DOHH2 (cell line): ENCODE data around the gene ACOT12.

Experiments
- H3F3A ChIP-seq: fragments of 200-600 bp; sonication (generic), shearing (Covaris generic); 2 replicates; pipeline ENCODE4 v1.6.0; 2016; ENCODE audit warnings: antibody characterized with exemption, mild to moderate bottlenecking; ENCODE audit not compliant: control insufficient read depth, insufficient read depth
- H3K27ac ChIP-seq: fragments of 200-600 bp; sonication (generic); 2 replicates; pipeline ENCODE4 v1.5.1; 2014; ENCODE audit warnings: low read depth, mild to moderate bottlenecking, low read length, moderate library complexity
- H3K27me3 ChIP-seq: fragments of 200-600 bp; sonication (generic); 2 replicates; pipeline ENCODE4 v1.6.1; 2014; ENCODE audit warnings: mild to moderate bottlenecking, low read length, mixed read lengths; ENCODE audit not compliant: control insufficient read depth
- H3K36me3 ChIP-seq: fragments of 200-600 bp; sonication (generic); 2 replicates; pipeline ENCODE4 v1.6.1; 2014; ENCODE audit warnings: mild to moderate bottlenecking, low read length, moderate library complexity, mixed read lengths; ENCODE audit not compliant: control insufficient read depth
- H3K4me1 ChIP-seq: fragments of 200-600 bp; sonication (generic); 2 replicates; pipeline ENCODE4 v1.6.1; 2014; ENCODE audit warnings: mild to moderate bottlenecking, low read length, mixed read lengths; ENCODE audit not compliant: control insufficient read depth
- H3K4me2 ChIP-seq: fragments of 200-600 bp; sonication (generic); 2 replicates; pipeline ENCODE4 v1.6.0; 2014; ENCODE audit warnings: mild to moderate bottlenecking, low read length, moderate library complexity
- H3K4me3 ChIP-seq: fragments of 200-600 bp; sonication (generic); 2 replicates; pipeline ENCODE4 v1.5.1; 2014; ENCODE audit warnings: mild to moderate bottlenecking, low read length, mixed read lengths
- H3K79me2 ChIP-seq: fragments of 200-600 bp; sonication (generic); 2 replicates; pipeline ENCODE4 v1.6.1; 2014; ENCODE audit warnings: mild to moderate bottlenecking, low read length, mixed read lengths; ENCODE audit not compliant: control insufficient read depth
- H3K9me2 ChIP-seq: fragments of 200-600 bp; sonication (generic); replicated peaks from 2 replicates; pipeline ENCODE4 v1.6.1; 2014; ENCODE audit warnings: mild to moderate bottlenecking, low read length, mixed read lengths; ENCODE audit not compliant: control insufficient read depth
- H3K9me3 ChIP-seq: fragments of 200-600 bp; sonication (generic); 2 replicates; pipeline ENCODE4 v1.6.1; 2014; ENCODE audit warnings: antibody characterized with exemption, low read length, mixed read lengths; ENCODE audit not compliant: control insufficient read depth, insufficient read depth
- H4K20me1 ChIP-seq: fragments of 200-600 bp; sonication (generic); 2 replicates; pipeline ENCODE4 v1.6.0; 2014; ENCODE audit warnings: low read depth, mild to moderate bottlenecking, antibody characterized with exemption, low read length, moderate library complexity; ENCODE audit not compliant: control insufficient read depth, insufficient read depth
- EZH2phosphoT487 ChIP-seq: fragments of 200-600 bp; sonication (generic); IDR thresholded peaks from 2 replicates; pipeline ENCODE4 v1.6.1; 2017; ENCODE audit warnings: borderline replicate concordance, mild to moderate bottlenecking, antibody characterized with exemption, low read length, moderate library complexity, mixed read lengths
- TF ChIP-seq, protein P1 (sequence below): fragments of 200-600 bp; sonication (generic); IDR thresholded peaks from one replicate; pipeline ENCODE4 v1.5.1; 2014; ENCODE audit warnings: antibody characterized with exemption, mild to moderate bottlenecking, low read depth, low read length; ENCODE audit not compliant: poor library complexity, severe bottlenecking

Gene ACOT12

DNA sequence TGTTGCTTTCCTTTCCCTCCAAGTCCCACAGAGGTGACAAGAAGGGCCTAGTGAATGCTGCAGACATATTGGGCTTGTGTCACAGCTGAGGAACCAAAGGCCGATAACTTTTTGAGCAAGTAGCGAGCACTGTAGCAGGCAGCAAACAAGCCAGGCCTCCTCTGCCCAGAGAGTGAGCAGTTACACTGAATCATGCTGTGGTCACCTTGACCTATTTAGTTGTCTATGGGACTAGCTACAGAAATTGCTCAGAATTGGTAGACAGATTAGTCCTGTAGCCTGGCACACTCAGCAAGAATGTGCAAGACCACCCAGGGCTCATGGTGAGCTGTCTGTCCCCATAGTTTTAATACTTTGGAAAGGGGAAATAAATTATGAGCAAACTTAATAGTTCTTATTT, 67.4 kb downstream of the ACOT12 start:
- no peaks in the 10 kb centered on the region for H3K9me3 ChIP-seq
- H3K27ac ChIP-seq, result no peak overlapping the region
- no peaks in the 10 kb centered on the region for H4K20me1 ChIP-seq
- H3K9me2 ChIP-seq, result no peaks in the 10 kb centered on the region
- no peak for TF ChIP-seq EZH2phosphoT487
- TF ChIP-seq, protein P1, sequence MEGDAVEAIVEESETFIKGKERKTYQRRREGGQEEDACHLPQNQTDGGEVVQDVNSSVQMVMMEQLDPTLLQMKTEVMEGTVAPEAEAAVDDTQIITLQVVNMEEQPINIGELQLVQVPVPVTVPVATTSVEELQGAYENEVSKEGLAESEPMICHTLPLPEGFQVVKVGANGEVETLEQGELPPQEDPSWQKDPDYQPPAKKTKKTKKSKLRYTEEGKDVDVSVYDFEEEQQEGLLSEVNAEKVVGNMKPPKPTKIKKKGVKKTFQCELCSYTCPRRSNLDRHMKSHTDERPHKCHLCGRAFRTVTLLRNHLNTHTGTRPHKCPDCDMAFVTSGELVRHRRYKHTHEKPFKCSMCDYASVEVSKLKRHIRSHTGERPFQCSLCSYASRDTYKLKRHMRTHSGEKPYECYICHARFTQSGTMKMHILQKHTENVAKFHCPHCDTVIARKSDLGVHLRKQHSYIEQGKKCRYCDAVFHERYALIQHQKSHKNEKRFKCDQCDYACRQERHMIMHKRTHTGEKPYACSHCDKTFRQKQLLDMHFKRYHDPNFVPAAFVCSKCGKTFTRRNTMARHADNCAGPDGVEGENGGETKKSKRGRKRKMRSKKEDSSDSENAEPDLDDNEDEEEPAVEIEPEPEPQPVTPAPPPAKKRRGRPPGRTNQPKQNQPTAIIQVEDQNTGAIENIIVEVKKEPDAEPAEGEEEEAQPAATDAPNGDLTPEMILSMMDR, result no peak
- no peaks in the 10 kb centered on the region for H3K36me3 ChIP-seq
- H3F3A ChIP-seq, result no peaks in the 10 kb centered on the region
- H3K4me3 ChIP-seq, result no peak overlapping the region
- H3K4me1 ChIP-seq, result no peaks in the 10 kb centered on the region
- H3K27me3 ChIP-seq, result no peaks in the 10 kb centered on the region
- H3K79me2 ChIP-seq, result no peaks in the 10 kb centered on the region
- no peak overlapping the region for H3K4me2 ChIP-seq

DNA sequence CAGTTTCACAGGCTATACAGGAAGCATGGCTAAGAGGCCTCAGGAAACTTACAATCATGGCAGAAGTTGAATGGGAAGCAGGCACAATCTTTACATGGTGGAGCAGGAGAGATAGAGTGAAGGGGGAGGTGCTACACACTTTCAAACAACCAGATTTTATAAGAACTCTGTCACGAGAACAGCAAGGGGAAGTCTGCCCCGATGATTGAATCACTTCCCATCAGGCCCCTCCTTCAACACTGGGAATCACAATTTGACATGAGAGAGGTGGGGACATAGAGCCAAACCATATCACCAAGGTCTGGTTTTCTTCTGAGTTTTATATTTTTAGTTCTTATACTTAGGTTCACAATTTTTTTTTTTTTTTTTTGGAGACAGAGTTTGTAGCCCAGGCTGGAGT, 76.4 kb downstream of the ACOT12 start:
- no peaks in the 10 kb centered on the region for H4K20me1 ChIP-seq
- H3K27me3 ChIP-seq, result no peaks in the 10 kb centered on the region
- no peak overlapping the region for H3K27ac ChIP-seq
- peaks cover 10% of the 10 kb centered on the region for H3K4me1 ChIP-seq
- H3K4me2 ChIP-seq, result no peak overlapping the region
- H3K36me3 ChIP-seq, result peaks cover 11% of the 10 kb centered on the region
- H3K4me3 ChIP-seq, result no peak overlapping the region
- no peaks in the 10 kb centered on the region for H3K9me3 ChIP-seq
- H3F3A ChIP-seq, result no peaks in the 10 kb centered on the region
- H3K9me2 ChIP-seq, result no peaks in the 10 kb centered on the region
- no peaks in the 10 kb centered on the region for H3K79me2 ChIP-seq
- TF ChIP-seq, protein P1, result no peak
- TF ChIP-seq EZH2phosphoT487, result no peak

DNA sequence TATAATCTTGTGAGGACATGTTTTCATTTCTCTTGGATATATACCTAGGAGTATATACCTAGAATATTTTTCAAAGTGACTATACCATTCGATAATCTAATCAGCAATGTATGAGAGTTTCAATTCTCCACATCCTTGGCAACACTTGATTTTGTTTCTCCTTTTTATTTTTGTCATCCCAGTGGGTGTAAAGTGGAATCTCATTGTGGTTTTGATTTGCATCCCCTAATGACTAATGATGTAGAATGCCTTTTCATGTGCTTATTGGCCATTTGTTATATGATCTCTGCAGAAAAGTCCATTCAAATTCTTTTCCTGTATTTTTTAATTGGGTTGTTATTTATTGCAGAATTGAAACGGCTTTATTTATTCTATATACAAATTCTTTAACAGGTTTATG, 77.4 kb downstream of the ACOT12 start:
- no peaks in the 10 kb centered on the region for H3K9me3 ChIP-seq
- H3K36me3 ChIP-seq, result peaks cover 17% of the 10 kb centered on the region
- H3K4me1 ChIP-seq, result peaks cover 10% of the 10 kb centered on the region
- H3K27ac ChIP-seq, result no peak overlapping the region
- no peaks in the 10 kb centered on the region for H3K79me2 ChIP-seq
- no peaks in the 10 kb centered on the region for H3F3A ChIP-seq
- H4K20me1 ChIP-seq, result no peaks in the 10 kb centered on the region
- TF ChIP-seq, protein P1, result no peak
- no peak for TF ChIP-seq EZH2phosphoT487
- H3K4me2 ChIP-seq, result 0 out of 2 replicates have a peak overlapping the region, but pooled peaks have one; percentile 19
- H3K9me2 ChIP-seq, result no peaks in the 10 kb centered on the region
- no peaks in the 10 kb centered on the region for H3K27me3 ChIP-seq
- no peak overlapping the region for H3K4me3 ChIP-seq

DNA sequence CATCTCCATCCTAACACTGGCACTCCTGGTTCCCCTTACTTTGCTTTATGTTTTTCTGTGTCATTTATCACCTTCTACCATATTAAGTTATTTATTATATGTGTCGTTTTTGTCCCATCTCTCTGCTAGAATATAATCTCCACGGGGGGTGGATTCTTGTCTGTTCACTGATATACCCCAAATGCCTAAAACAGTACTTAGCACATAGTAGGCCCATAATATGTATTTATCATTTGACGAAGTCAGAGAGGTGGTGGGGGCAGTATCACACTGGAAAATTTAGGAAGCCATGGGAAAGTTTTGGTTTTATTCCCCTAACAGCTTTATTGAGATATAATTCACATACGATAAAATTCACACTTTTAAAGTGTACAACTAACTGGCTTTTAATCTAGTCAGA, 78.1 kb downstream of the ACOT12 start:
- Histone ChIP-seq H3K9me3 (no peaks in the 10 kb centered on the region), H3K36me3 (peaks cover 21% of the 10 kb centered on the region), H3K27ac (no peak overlapping the region), H3K27me3 (no peaks in the 10 kb centered on the region), H3K4me2 (no peak overlapping the region), H4K20me1 (no peaks in the 10 kb centered on the region), H3K9me2 (no peaks in the 10 kb centered on the region), H3K4me1 (peaks cover 10% of the 10 kb centered on the region), H3K79me2 (no peaks in the 10 kb centered on the region), H3F3A (no peaks in the 10 kb centered on the region), H3K4me3 (no peak overlapping the region)
- no peak for TF ChIP-seq EZH2phosphoT487
